Measurements from ENCODE around the gene TTLL11. TPM values are rescaled to one million over a fixed set of nuclear protein-coding genes. Genes with fewer than 3 reads are reported as not detected.

The TTLL11 gene
- total and polyA plus RNA-seq, 2 experiments from 2014 or later: 0.57 to 1.4 TPM

- TF ChIP-seq REST (IDR thresholded peaks at IDR 0.05; ENCODE audit: unreplicated experiment) (no peak), POLR2AphosphoS5 (IDR thresholded peaks at IDR 0.05; ENCODE audit: low read depth) (no peak), ZNF331 (CRISPR knock-in tag; IDR thresholded peaks at IDR 0.05; ENCODE audit: low read depth) (no peak), JUNB (IDR thresholded peaks at IDR 0.05; ENCODE audit: unreplicated experiment) (no peak), EZH2phosphoT487 (IDR thresholded peaks at IDR 0.05; ENCODE audit: unreplicated experiment) (no peak), EZH2 (IDR thresholded peaks at IDR 0.05; ENCODE audit: low read depth, unreplicated experiment) (no peak), ZNF462 (CRISPR knock-in tag; IDR thresholded peaks at IDR 0.05) (no peak)
Measured at GRCh38 chr9:122128969-122129343, 35.8 kb upstream of the TTLL11 start (continued).
